NB4 (cell line): Measurements from ENCODE around the gene TVP23C.
"Not testable (repeated sequence)": the region's sequence is repeated elsewhere in the genome, so short reads cannot be mapped to it uniquely, and the experiment has no call there.

Experiments used
- DNase-seq: peaks from one replicate; pipeline ENCODE4 v3.0.0; 2010; ENCODE audit warnings: low read depth
- H3K4me3 ChIP-seq: one replicate; pipeline ENCODE4 v1.5.1; 2011; ENCODE audit warnings: mild to moderate bottlenecking, low read depth, low read length, moderate library complexity
- MYC ChIP-seq: IDR thresholded peaks from 2 replicates; pipeline ENCODE4 v1.6.1; 2011; ENCODE audit warnings: low read depth, low read length
- POLR2A ChIP-seq: IDR thresholded peaks from 2 replicates; pipeline ENCODE4 v1.6.1; 2011; ENCODE audit warnings: mild to moderate bottlenecking; ENCODE audit not compliant: insufficient read length; ENCODE audit errors: extremely low read depth
- TF ChIP-seq, protein P1 (sequence below): IDR thresholded peaks from one replicate; pipeline ENCODE4 v1.5.1; 2012; ENCODE audit warnings: low read depth, low read length
- TF ChIP-seq, protein P2 (sequence below): IDR thresholded peaks from 2 replicates; pipeline ENCODE4 v1.6.1; 2011; ENCODE audit warnings: low read depth, low read length

TVP23C gene

DNA sequence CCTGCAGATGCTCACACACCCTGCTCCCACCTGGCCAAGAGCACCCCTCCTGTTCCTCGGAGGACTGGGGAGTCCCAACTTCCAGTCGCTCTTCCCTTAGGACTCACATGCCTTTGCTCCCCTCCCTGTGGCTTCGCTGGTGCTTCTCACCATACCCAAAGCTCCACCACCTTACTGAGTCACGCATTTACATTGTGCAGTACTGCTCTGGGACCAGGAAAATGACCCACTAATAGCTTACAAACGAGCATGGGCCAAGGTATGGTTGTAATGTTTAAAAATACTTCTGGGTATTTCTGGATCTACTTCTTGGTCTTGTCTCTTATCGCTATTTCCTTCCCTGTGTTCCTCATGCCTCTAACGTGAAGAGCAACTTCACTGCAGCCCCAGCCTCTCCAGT, 54.8 kb downstream of the TVP23C start:
- DNase-seq, result no peak
- no peak overlapping the region for H3K4me3 ChIP-seq
- TF ChIP-seq, protein P1, sequence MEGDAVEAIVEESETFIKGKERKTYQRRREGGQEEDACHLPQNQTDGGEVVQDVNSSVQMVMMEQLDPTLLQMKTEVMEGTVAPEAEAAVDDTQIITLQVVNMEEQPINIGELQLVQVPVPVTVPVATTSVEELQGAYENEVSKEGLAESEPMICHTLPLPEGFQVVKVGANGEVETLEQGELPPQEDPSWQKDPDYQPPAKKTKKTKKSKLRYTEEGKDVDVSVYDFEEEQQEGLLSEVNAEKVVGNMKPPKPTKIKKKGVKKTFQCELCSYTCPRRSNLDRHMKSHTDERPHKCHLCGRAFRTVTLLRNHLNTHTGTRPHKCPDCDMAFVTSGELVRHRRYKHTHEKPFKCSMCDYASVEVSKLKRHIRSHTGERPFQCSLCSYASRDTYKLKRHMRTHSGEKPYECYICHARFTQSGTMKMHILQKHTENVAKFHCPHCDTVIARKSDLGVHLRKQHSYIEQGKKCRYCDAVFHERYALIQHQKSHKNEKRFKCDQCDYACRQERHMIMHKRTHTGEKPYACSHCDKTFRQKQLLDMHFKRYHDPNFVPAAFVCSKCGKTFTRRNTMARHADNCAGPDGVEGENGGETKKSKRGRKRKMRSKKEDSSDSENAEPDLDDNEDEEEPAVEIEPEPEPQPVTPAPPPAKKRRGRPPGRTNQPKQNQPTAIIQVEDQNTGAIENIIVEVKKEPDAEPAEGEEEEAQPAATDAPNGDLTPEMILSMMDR, result no peak
- TF ChIP-seq, protein P2, sequence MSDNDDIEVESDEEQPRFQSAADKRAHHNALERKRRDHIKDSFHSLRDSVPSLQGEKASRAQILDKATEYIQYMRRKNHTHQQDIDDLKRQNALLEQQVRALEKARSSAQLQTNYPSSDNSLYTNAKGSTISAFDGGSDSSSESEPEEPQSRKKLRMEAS, result no peak
- no peak for TF ChIP-seq POLR2A
- TF ChIP-seq MYC, result no peak

DNA sequence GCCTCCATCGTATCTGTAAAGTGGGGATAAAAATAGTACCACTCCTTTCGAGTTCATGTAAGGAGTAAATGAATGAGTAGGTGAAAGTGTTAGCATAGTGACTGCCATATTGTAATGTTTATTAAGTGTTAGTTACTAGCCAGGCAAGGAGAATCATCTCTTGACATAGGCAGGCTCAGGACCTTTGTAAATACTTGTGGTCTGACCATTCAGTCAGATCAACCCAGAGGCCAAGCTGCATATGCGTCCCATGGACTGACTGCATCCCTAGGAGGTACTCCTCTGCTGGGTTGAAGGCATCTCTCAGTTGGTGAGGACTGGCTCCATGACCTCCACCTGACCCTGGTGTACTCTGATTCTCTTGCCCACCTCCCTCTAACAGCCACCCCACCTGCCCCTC, 55.4 kb downstream of the TVP23C start:
- H3K4me3 ChIP-seq, result no peak overlapping the region
- TF ChIP-seq, protein P2, result no peak
- TF ChIP-seq POLR2A, result no peak
- TF ChIP-seq, protein P1, result no peak
- no peak for TF ChIP-seq MYC
- DNase-seq, result no peak

DNA sequence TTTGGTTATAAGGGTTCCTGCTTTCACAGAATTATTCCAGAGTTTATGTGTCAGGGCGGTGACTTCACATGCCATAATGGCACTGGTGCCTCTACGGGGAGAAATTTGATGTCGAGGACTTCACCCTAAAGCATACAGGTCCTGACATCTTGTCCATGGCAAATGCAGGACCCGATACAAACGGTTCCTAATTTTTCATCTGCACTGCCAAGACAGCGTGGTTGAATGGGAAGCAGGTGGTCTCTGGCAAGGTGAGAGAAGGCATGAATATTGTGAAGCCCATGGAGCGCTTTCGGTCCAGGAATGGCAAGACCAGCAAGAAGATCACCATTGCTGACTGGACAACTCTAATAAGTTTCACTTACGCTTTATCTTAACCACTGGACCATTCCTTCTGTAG, 56.3 kb downstream of the TVP23C start:
- DNase-seq, result no peak
- H3K4me3 ChIP-seq, result no peak overlapping the region
- TF ChIP-seq, protein P1, result no peak
- TF ChIP-seq, protein P2, result no peak
- TF ChIP-seq MYC (no peak), POLR2A (no peak)

DNA sequence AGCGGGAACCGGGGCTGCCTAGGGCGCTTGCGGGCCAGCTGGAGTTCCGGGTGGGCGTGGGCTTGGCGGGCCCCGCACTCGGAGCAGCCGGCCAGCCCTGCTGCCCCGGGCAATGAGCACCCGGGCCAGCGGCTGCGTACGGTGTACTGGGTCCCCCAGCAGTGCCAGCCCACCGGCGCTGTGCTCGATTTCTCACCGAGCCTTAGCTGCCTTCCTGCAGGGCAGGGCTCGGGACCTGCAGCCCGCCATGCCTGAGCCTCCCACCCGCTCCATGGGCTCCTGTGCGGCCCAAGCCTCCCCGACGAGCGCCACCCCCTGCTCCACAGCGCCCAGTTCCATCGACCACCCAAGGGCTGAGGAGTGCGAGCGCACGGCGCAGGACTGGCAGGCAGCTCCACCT, 57.6 kb downstream of the TVP23C start:
- not testable (repeated sequence) for H3K4me3 ChIP-seq, DNase-seq

DNA sequence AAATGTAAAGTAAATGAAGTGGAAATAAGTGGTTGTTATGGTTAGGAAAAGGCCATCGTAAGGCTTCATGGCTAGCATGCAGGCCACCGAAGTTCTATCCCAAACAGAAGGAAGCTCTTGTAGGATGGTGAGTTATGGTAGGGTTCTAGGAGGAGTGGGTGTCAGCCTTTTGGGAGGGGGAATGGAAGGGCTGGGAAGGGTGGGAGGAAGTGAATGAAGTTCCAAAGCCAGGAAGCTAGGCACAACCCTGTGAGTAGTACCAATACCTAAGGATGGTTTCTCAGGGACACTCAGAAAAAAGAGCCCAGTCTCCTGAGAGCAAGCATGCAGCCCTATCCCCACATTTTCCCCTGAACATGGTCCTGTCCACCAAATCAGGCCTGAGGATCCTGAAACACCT, 59.6 kb downstream of the TVP23C start:
- TF ChIP-seq, protein P2, result no peak
- TF ChIP-seq, protein P1, result no peak
- TF ChIP-seq MYC (no peak), POLR2A (no peak)
- H3K4me3 ChIP-seq, result no peak overlapping the region
- DNase-seq, result no peak

DNA sequence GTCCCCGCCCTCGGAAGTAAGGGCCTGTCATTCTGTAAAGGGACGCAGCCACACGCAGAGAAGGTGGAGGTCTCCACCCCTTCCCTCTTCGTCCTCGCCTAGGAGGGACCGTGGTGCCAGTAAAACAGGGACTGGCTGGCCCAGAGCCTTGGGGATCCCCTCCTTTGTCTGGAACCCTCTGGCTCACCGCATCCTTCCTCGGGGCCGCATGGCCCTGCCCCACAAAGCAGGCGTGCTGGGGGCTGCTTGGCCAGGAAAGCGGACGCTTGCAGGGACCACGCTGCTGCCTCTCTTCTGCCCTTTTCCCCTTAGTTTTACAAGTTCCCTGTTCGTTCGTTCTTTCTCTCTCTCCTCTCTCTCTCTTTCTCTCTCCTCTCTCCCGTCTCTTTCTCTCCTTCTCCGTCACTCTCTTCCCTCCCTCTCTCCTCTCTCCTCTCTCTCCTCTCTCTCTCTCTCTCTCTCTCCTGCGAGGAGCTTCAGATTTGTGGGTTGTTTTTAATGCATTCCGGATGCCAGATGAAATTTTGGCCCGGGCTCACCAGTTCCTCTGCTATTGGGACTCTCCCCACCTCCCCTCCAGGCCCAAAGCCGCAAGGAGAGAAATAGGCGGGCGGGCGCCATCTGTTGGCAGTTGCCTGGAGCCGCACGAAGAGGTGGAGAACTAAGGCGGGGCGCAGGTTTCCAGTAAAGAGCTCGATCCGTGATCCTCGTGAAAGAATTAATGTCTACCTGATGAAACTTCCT, 60.7 kb downstream of the TVP23C start:
- no peak overlapping the region for H3K4me3 ChIP-seq
- TF ChIP-seq POLR2A (no peak), MYC (no peak)
- TF ChIP-seq, protein P2, result no peak
- TF ChIP-seq, protein P1, result peak; percentile 75
- peak; percentile 58 for DNase-seq
